T-cell (primary cell): ENCODE data around the gene TACSTD2. TPM values are rescaled to one million over a fixed set of nuclear protein-coding genes. Genes with fewer than 3 reads are reported as not detected.
"Not testable (repeated sequence)": the region's sequence is repeated elsewhere in the genome, so short reads cannot be mapped to it uniquely, and the experiment has no call there.

ENCODE experiments used
- ATAC-seq, 4 experiments: fragments of 200-7000 bp in 3 of 4; fragments of 150-1000 bp in 1 of 4; cut with Tn5 transposase; replicated peaks in 1 of 4; 1 replicate in 3 of 4; 2 replicates in 1 of 4; pipeline ENCODE4 v1.10.0; 2021; ENCODE audit warnings: moderate library complexity in 3 of 4, mild to moderate bottlenecking in 2 of 4, moderate number of reproducible peaks in 1 of 4
- CTCF ChIA-PET, 2 donors: fragments of 300-600 bp; sonication (Branson Sonifier 250); formaldehyde crosslinking; loops; one replicate each; lab custom pipeline; 2022; ENCODE audit warnings: antibody characterized with exemption in 2 of 2; lab: Charles Lee
- POLR2A ChIA-PET, 2 donors: fragments of 300-600 bp; sonication (Branson Sonifier 250); formaldehyde crosslinking; loops; one replicate each; lab custom pipeline; 2022; ENCODE audit warnings: antibody characterized with exemption in 2 of 2; lab: Charles Lee
- DNase-seq, 35 experiments: peaks; one replicate each; pipeline versions ENCODE4 v3.0.0 to v3.0.0-alpha.2; 2013 to 2023
- H3K27ac ChIP-seq: one replicate; pipeline ENCODE4 v1.5.1; 2013; ENCODE audit warnings: low read length
- H3K27me3 ChIP-seq, 2 experiments: replicated peaks in 1 of 2; 1 replicate in 1 of 2; 2 replicates in 1 of 2; pipeline versions ENCODE4 v1.6.1 to v1.7.0; 2013; ENCODE audit warnings: low read length in 1 of 2, mixed read lengths in 1 of 2; ENCODE audit not compliant: control insufficient read depth in 2 of 2, insufficient read depth in 2 of 2; ENCODE audit errors: extremely low read depth in 1 of 2
- H3K36me3 ChIP-seq, 2 donors: 1 replicate in 1 of 2; 2 replicates in 1 of 2; pipeline versions ENCODE4 v1.6.1 to v1.7.0; 2013; ENCODE audit warnings: low read length in 1 of 2; ENCODE audit not compliant: control insufficient read depth in 2 of 2, insufficient read depth in 1 of 2; ENCODE audit errors: extremely low read depth in 1 of 2
- H3K4me1 ChIP-seq, 2 experiments: 1 replicate in 1 of 2; 2 replicates in 1 of 2; pipeline versions ENCODE4 v1.6.1 to v1.7.0; 2013; ENCODE audit warnings: low read length in 2 of 2, mixed read lengths in 1 of 2; ENCODE audit not compliant: insufficient read depth in 2 of 2, control insufficient read depth in 1 of 2; ENCODE audit errors: extremely low read depth in 1 of 2
- H3K4me3 ChIP-seq, 2 donors: 1 replicate in 1 of 2; 2 replicates in 1 of 2; pipeline versions ENCODE4 v1.5.1 to v1.7.0; 2013; ENCODE audit warnings: mild to moderate bottlenecking in 2 of 2, low read length in 1 of 2, moderate library complexity in 1 of 2; ENCODE audit not compliant: control insufficient read depth in 1 of 2; ENCODE audit errors: extremely low read depth in 1 of 2
- H3K9me3 ChIP-seq: 2 replicates; pipeline ENCODE4 v1.7.0; 2013
- H3K27ac Mint-ChIP-seq, 2 donors: one replicate each; pipeline ENCODE4 v1.8.0; 2020 to 2021; ENCODE audit warnings: mild to moderate bottlenecking in 2 of 2, mixed read lengths in 2 of 2
- H3K27me3 Mint-ChIP-seq, 2 donors: one replicate each; pipeline ENCODE4 v1.8.0; 2021 to 2022; ENCODE audit warnings: mixed read lengths in 2 of 2
- H3K36me3 Mint-ChIP-seq: one replicate; pipeline ENCODE4 v1.8.0; 2021; ENCODE audit warnings: mixed read lengths
- H3K4me1 Mint-ChIP-seq, 3 donors: one replicate each; pipeline ENCODE4 v1.8.0; 2020 to 2022; ENCODE audit warnings: mixed read lengths in 3 of 3, mild to moderate bottlenecking in 1 of 3
- H3K4me3 Mint-ChIP-seq, 3 donors: one replicate each; pipeline ENCODE4 v1.8.0; 2020 to 2022; ENCODE audit warnings: mild to moderate bottlenecking in 3 of 3, mixed read lengths in 3 of 3, moderate library complexity in 3 of 3
- H3K9me3 Mint-ChIP-seq, 3 donors: one replicate each; pipeline ENCODE4 v1.8.0; 2020 to 2022; ENCODE audit warnings: mixed read lengths in 3 of 3
- WGBS: methylation state at CpG from one replicate; pipeline ENCODE4 v1.1.5; 2013; ENCODE audit warnings: missing lambda C conversion rate; ENCODE audit not compliant: insufficient coverage; 5-methylcytosine and 5-hydroxymethylcytosine counted together
- total RNA-seq, 35 experiments: library from RNA in 6 of 35; stranded (reverse) in 6 of 35; fragments of 120-200 nt in 1 of 35; gene quantifications; one replicate each; pipeline versions ENCODE4 v1.2.1 to v1.2.4 and lab custom pipeline; 2013 to 2026

TACSTD2 gene
- total RNA-seq, 5 donors from 2014 or later (not counting 1 experiment from before 2014, with no cell fraction given), result 0.16 to 0.38 (median 0.25) TPM; not detected in 2

GRCh38 chr1:58568271-58568860, 8.7 kb downstream of the TACSTD2 start:
- no peaks in the 10 kb centered on the region for H3K4me1 ChIP-seq
- WGBS, result 20% methylated on average over 1 of the region's 4 CpGs
- no peak for ATAC-seq
- Mint-ChIP-seq H3K27ac (no peak overlapping the region), H3K9me3 (no peaks in the 10 kb centered on the region), H3K36me3 (no peaks in the 10 kb centered on the region), H3K27me3 (peaks cover 35 to 46% of the 10 kb centered on the region in 2 donors), H3K4me3 (no peak overlapping the region), H3K4me1 (peaks cover 3 to 5% (median 4%) of the 10 kb centered on the region in 3 donors)
- no peak overlapping the region for H3K27ac ChIP-seq
- no peak for DNase-seq
- no peaks in the 10 kb centered on the region for H3K36me3 ChIP-seq
- ChIA-PET CTCF (interaction anchor here (0.6 to 1.1 kb wide), 2 partner anchors 17 to 148 kb away, joined by 3 to 4 read pairs; no protein-coding TSS in a partner anchor), POLR2A (interaction anchor here in 1 of 2 donors (0.6 kb wide), 2 partner anchors 10 to 61 kb away, joined by 3 to 5 read pairs; no protein-coding TSS in a partner anchor)
- no peak overlapping the region for H3K4me3 ChIP-seq
- peaks cover 0 to 7% of the 10 kb centered on the region in 2 experiments for H3K27me3 ChIP-seq
- H3K9me3 ChIP-seq, result no peaks in the 10 kb centered on the region

- Histone ChIP-seq H3K27me3 (peaks cover 0 to 7% of the 10 kb centered on the region in 2 experiments), H3K9me3 (no peaks in the 10 kb centered on the region), H3K4me3 (no peak overlapping the region), H3K27ac (no peak overlapping the region), H3K4me1 (no peaks in the 10 kb centered on the region), H3K36me3 (no peaks in the 10 kb centered on the region)
- Mint-ChIP-seq H3K36me3 (no peaks in the 10 kb centered on the region), H3K27ac (no peak overlapping the region), H3K4me3 (no peak overlapping the region), H3K4me1 (no peaks in the 10 kb centered on the region), H3K9me3 (no peaks in the 10 kb centered on the region), H3K27me3 (peaks cover 42 to 43% of the 10 kb centered on the region in 2 donors)
- no peak for DNase-seq
- CTCF ChIA-PET, result no interaction called here
- POLR2A ChIA-PET, result no interaction called here
- no CpG with 5 or more reads among the region's 3 CpGs for WGBS
- no peak for ATAC-seq
Measured at GRCh38 chr1:58566339-58566738, 10.7 kb downstream of the TACSTD2 start.

DNA sequence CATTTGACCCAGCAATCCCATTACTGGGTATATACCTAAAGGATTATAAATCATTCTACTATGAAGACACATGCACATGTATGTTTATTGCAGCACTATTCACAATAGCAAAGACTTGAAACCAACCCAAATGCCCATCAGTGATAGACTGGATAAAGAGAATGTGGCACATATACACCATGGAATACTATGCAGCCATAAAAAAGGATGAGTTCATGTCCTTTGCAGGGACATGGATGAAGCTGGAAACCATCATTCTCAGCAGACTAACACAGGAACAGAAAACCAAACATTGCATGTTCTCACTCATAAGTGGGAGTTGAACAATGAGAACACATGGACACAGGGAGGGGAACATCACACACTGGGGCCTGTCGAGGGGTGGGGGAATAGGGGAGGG, 13.3 kb downstream of the TACSTD2 start:
- H3K9me3 ChIP-seq, H3K27me3 ChIP-seq, H3K9me3 Mint-ChIP-seq, ATAC-seq, CTCF ChIA-PET, DNase-seq, POLR2A ChIA-PET, H3K4me1 Mint-ChIP-seq, H3K4me3 Mint-ChIP-seq, H3K36me3 Mint-ChIP-seq, H3K27ac Mint-ChIP-seq, H3K36me3 ChIP-seq, H3K4me1 ChIP-seq, H3K27ac ChIP-seq, H3K4me3 ChIP-seq: not testable (repeated sequence)
- no CpG with 5 or more reads among the region's 1 CpG for WGBS
- H3K27me3 Mint-ChIP-seq, result peaks cover 30 to 40% of the 10 kb centered on the region in 2 donors

- peaks cover 0 to 3% (median 0%) of the 10 kb centered on the region in 3 donors for H3K9me3 Mint-ChIP-seq
- H3K27ac Mint-ChIP-seq, result no peak overlapping the region
- H3K9me3 ChIP-seq, result no peaks in the 10 kb centered on the region
- H3K4me3 Mint-ChIP-seq, result no peak overlapping the region
- H3K36me3 ChIP-seq, result no peaks in the 10 kb centered on the region
- no peak overlapping the region for H3K27ac ChIP-seq
- no peaks in the 10 kb centered on the region for H3K36me3 Mint-ChIP-seq
- no peaks in the 10 kb centered on the region for H3K4me1 ChIP-seq
- no peak for DNase-seq
- H3K4me1 Mint-ChIP-seq, result no peaks in the 10 kb centered on the region
- CTCF ChIA-PET, result interaction anchor here in 1 of 2 donors (0.6 kb wide), 1 partner anchor 201 kb away, joined by 3 read pairs; no protein-coding TSS in a partner anchor
- H3K27me3 ChIP-seq, result peaks cover 0 to 4% of the 10 kb centered on the region in 2 experiments
- no peak for ATAC-seq
- no peak overlapping the region for H3K4me3 ChIP-seq
- POLR2A ChIA-PET, result interaction anchor here in 1 of 2 donors (0.6 kb wide), 1 partner anchor 1399 kb away, joined by 3 read pairs; no protein-coding TSS in a partner anchor
- WGBS, result 77% methylated on average over 3 of the region's 6 CpGs
- H3K27me3 Mint-ChIP-seq, result peaks cover 32 to 44% of the 10 kb centered on the region in 2 donors
Measured at GRCh38 chr1:58561633-58562032, 15.4 kb downstream of the TACSTD2 start.

DNA sequence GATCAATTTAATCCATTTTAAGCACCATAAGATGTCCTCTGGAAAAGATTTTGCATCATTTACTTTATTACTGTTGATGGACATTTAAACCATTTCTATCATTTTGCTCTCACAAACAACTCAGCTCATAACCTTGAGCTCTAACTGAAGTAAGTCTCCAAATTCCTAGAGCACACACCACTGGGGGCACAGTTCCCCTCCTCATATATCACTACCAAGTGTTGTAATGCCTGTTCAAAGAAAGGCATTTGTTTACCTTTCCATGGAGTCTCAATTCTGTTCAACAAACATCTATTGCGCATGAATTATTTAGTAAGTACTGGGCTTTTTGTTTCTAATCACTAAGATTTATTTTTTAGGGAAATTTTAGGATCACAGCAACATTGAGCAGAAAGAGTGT, 21.7 kb downstream of the TACSTD2 start:
- ChIA-PET CTCF (no interaction called here), POLR2A (no interaction called here)
- DNase-seq (no peak), ATAC-seq (no peak)
- H3K9me3 ChIP-seq, result no peaks in the 10 kb centered on the region
- H3K4me1 Mint-ChIP-seq, result no peaks in the 10 kb centered on the region
- peaks cover 21 to 31% of the 10 kb centered on the region in 2 donors for H3K27me3 Mint-ChIP-seq
- no CpG with 5 or more reads among the region's 1 CpG for WGBS
- peaks cover 0 to 2% of the 10 kb centered on the region in 2 experiments for H3K27me3 ChIP-seq
- H3K9me3 Mint-ChIP-seq, result peaks cover 0 to 3% (median 0%) of the 10 kb centered on the region in 3 donors
- no peak overlapping the region for H3K4me3 ChIP-seq
- no peak overlapping the region for H3K4me3 Mint-ChIP-seq
- H3K27ac ChIP-seq, result no peak overlapping the region
- H3K36me3 ChIP-seq, result no peaks in the 10 kb centered on the region
- no peaks in the 10 kb centered on the region for H3K36me3 Mint-ChIP-seq
- no peak overlapping the region for H3K27ac Mint-ChIP-seq
- H3K4me1 ChIP-seq, result no peaks in the 10 kb centered on the region

- WGBS, result 88% methylated on average over 3 of the region's 9 CpGs
- ChIA-PET POLR2A (no interaction called here), CTCF (interaction anchor here (0.7 kb wide), 2 partner anchors 16 to 143 kb away, joined by 3 read pairs; no protein-coding TSS in a partner anchor)
- no peaks in the 10 kb centered on the region for H3K36me3 ChIP-seq
- ATAC-seq (no peak), DNase-seq (no peak)
- no peak overlapping the region for H3K27ac Mint-ChIP-seq
- H3K27ac ChIP-seq, result no peak overlapping the region
- peaks cover 0 to 3% of the 10 kb centered on the region in 2 experiments for H3K4me1 ChIP-seq
- H3K4me1 Mint-ChIP-seq, result peaks cover 0 to 5% (median 5%) of the 10 kb centered on the region in 3 donors
- H3K27me3 ChIP-seq, result no peaks in the 10 kb centered on the region
- H3K4me3 ChIP-seq, result no peak overlapping the region
- no peaks in the 10 kb centered on the region for H3K9me3 ChIP-seq
- H3K4me3 Mint-ChIP-seq, result no peak overlapping the region
- no peaks in the 10 kb centered on the region for H3K9me3 Mint-ChIP-seq
- peaks cover 9 to 16% of the 10 kb centered on the region in 2 donors for H3K27me3 Mint-ChIP-seq
- no peaks in the 10 kb centered on the region for H3K36me3 Mint-ChIP-seq
Measured at GRCh38 chr1:58551186-58552140, 25.6 kb downstream of the TACSTD2 start.
